Glutamatergic neuron (in vitro differentiated cells): ENCODE measurements around the gene RHEBL1. TPM values are rescaled to one million over a fixed set of nuclear protein-coding genes. Genes with fewer than 3 reads are reported as not detected.

ENCODE experiments used
- DNase-seq: peaks from one replicate; pipeline ENCODE4 v3.0.0; 2022
- H3K27ac Mint-ChIP-seq: one replicate; pipeline ENCODE4 v1.8.0; 2020; ENCODE audit warnings: mild to moderate bottlenecking, mixed read lengths, inconsistent platforms; ENCODE audit not compliant: unreplicated experiment
- H3K27me3 Mint-ChIP-seq: one replicate; pipeline ENCODE4 v1.8.0; 2020; ENCODE audit warnings: mild to moderate bottlenecking, moderate library complexity, mixed read lengths, inconsistent platforms; ENCODE audit not compliant: unreplicated experiment
- H3K36me3 Mint-ChIP-seq: one replicate; pipeline ENCODE4 v1.8.0; 2020; ENCODE audit warnings: mild to moderate bottlenecking, mixed read lengths, inconsistent platforms; ENCODE audit not compliant: unreplicated experiment
- H3K4me1 Mint-ChIP-seq: one replicate; pipeline ENCODE4 v1.8.0; 2020; ENCODE audit warnings: mild to moderate bottlenecking, low read depth, mixed read lengths, inconsistent platforms; ENCODE audit not compliant: unreplicated experiment
- H3K4me3 Mint-ChIP-seq: one replicate; pipeline ENCODE4 v1.8.0; 2020; ENCODE audit warnings: mild to moderate bottlenecking, mixed read lengths, inconsistent platforms; ENCODE audit not compliant: unreplicated experiment
- H3K9me3 Mint-ChIP-seq: one replicate; pipeline ENCODE4 v1.8.0; 2020; ENCODE audit warnings: mild to moderate bottlenecking, moderate library complexity, mixed read lengths, inconsistent platforms; ENCODE audit not compliant: unreplicated experiment
- CTCF ChIP-seq: fragments of 200-600 bp; sonication (generic); IDR thresholded peaks from one replicate; pipeline ENCODE4 v1.5.0; 2021; ENCODE audit not compliant: partially characterized antibody, unreplicated experiment
- total RNA-seq: library from RNA; stranded (reverse); fragmentation: NEBNext Ultra II Directional; extraction: Animal tissue kit (Norgen Biotek cat#: 25700); gene quantifications from one replicate; pipeline ENCODE4 v1.2.1, GENCODE V29; 2021; ENCODE audit not compliant: unreplicated experiment

The RHEBL1 gene
- total RNA-seq, 1 donor from 2014 or later: 2.3 TPM

- no peak for DNase-seq
- no peak for TF ChIP-seq CTCF
Measured at GRCh38 chr12:49046129-49046895, 23.5 kb downstream of the RHEBL1 start.

DNA sequence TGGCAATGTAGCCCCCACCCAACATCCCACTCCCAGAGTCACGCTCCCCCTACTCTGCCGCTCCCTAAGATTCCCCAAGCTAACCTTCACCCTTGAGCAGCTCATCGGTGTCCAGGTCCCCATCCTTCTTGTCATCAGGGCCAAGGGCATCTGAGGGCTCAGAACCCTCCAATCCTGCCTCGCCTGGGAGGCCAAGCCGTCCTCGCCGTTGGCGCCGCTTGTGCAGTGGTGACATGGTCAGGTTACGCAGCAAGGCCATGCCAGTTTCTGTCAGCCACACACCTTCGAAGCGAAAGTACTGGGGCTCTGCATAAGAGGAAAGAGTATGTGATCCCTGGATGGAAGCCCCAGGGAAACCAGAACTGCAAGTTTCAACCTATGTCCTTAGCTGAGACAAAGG, 25.1 kb downstream of the RHEBL1 start:
- no peak overlapping the region for H3K27ac Mint-ChIP-seq
- DNase-seq: no peak
- no peaks in the 10 kb centered on the region for H3K4me1 Mint-ChIP-seq
- no peak overlapping the region for H3K4me3 Mint-ChIP-seq
- TF ChIP-seq CTCF: no peak
- H3K27me3 Mint-ChIP-seq: peaks cover 6% of the 10 kb centered on the region
- peaks cover 3% of the 10 kb centered on the region for H3K9me3 Mint-ChIP-seq
- H3K36me3 Mint-ChIP-seq: no peaks in the 10 kb centered on the region

More at GRCh38 chr12:49046129-49046895, 23.5 kb downstream of the RHEBL1 start:
- H3K4me3 Mint-ChIP-seq: no peak overlapping the region
- H3K36me3 Mint-ChIP-seq: no peaks in the 10 kb centered on the region
- H3K9me3 Mint-ChIP-seq: peaks cover 3% of the 10 kb centered on the region
- H3K27me3 Mint-ChIP-seq: peaks cover 6% of the 10 kb centered on the region
- no peak overlapping the region for H3K27ac Mint-ChIP-seq
- no peaks in the 10 kb centered on the region for H3K4me1 Mint-ChIP-seq

- Mint-ChIP-seq H3K27me3 (peaks cover 6% of the 10 kb centered on the region), H3K4me3 (no peak overlapping the region), H3K27ac (no peak overlapping the region), H3K36me3 (no peaks in the 10 kb centered on the region), H3K4me1 (no peaks in the 10 kb centered on the region), H3K9me3 (peaks cover 3% of the 10 kb centered on the region)
- DNase-seq: peak; percentile 89
- TF ChIP-seq CTCF: peak; percentile 64
Measured at GRCh38 chr12:49043856-49044258, 25.9 kb downstream of the RHEBL1 start.

DNA sequence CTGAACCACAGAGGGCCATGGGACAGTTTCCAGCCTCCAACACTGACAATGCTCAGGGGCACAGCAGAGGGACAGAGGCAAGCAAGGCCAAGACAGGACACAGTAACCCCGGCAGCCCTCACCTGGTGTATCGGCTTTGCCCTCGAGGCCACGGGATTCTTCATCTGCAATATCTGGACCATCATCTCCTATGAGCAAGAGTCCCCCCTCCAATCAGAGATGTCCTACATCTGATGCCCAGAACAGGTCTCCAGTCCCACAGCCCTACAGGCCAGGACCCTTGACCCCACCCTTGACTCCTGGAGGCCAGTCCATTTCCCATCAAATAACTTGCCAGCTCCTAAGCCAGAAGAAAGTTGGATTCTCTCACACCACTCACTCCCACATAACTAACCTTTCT, 26.5 kb downstream of the RHEBL1 start:
- no peak for DNase-seq
- H3K27me3 Mint-ChIP-seq: peaks cover 6% of the 10 kb centered on the region
- no peak overlapping the region for H3K4me3 Mint-ChIP-seq
- no peak overlapping the region for H3K27ac Mint-ChIP-seq
- no peaks in the 10 kb centered on the region for H3K4me1 Mint-ChIP-seq
- no peaks in the 10 kb centered on the region for H3K36me3 Mint-ChIP-seq
- H3K9me3 Mint-ChIP-seq: peaks cover 3% of the 10 kb centered on the region
- TF ChIP-seq CTCF: no peak

GRCh38 chr12:49041881-49042484, 27.8 kb downstream of the RHEBL1 start:
- no peaks in the 10 kb centered on the region for H3K4me1 Mint-ChIP-seq
- peaks cover 3% of the 10 kb centered on the region for H3K27me3 Mint-ChIP-seq
- no peak for TF ChIP-seq CTCF
- H3K36me3 Mint-ChIP-seq: no peaks in the 10 kb centered on the region
- no peak overlapping the region for H3K4me3 Mint-ChIP-seq
- H3K9me3 Mint-ChIP-seq: peaks cover 1% of the 10 kb centered on the region
- no peak for DNase-seq
- no peak overlapping the region for H3K27ac Mint-ChIP-seq
